Nephron (organoid): ENCODE measurements around the gene ERMP1.

Experiments used
- H3K27ac Mint-ChIP-seq, 3 experiments: 2 replicates each; pipeline ENCODE4 v1.8.0; 2020; ENCODE audit warnings: mixed read lengths in 3 of 3, mild to moderate bottlenecking in 2 of 3, moderate library complexity in 1 of 3
- H3K27me3 Mint-ChIP-seq: 2 replicates; pipeline ENCODE4 v1.8.0; 2021; ENCODE audit warnings: low read depth, mild to moderate bottlenecking, moderate library complexity, mixed read lengths
- H3K36me3 Mint-ChIP-seq: 2 replicates; pipeline ENCODE4 v1.8.0; 2020; ENCODE audit warnings: low read depth, mixed read lengths
- H3K4me1 Mint-ChIP-seq: 2 replicates; pipeline ENCODE4 v1.8.0; 2020; ENCODE audit warnings: mixed read lengths
- H3K4me3 Mint-ChIP-seq, 3 experiments: 2 replicates each; pipeline ENCODE4 v1.8.0; 2020; ENCODE audit warnings: mild to moderate bottlenecking in 3 of 3, mixed read lengths in 3 of 3, moderate library complexity in 2 of 3
- H3K9me3 Mint-ChIP-seq: 2 replicates; pipeline ENCODE4 v1.8.0; 2020; ENCODE audit warnings: mixed read lengths
- CTCF ChIP-seq, 3 experiments: fragments of 200-600 bp; sonication (generic); IDR thresholded peaks; one replicate each; pipeline ENCODE4 v1.5.0; 2021; ENCODE audit warnings: antibody characterized with exemption in 3 of 3; ENCODE audit not compliant: unreplicated experiment in 3 of 3

ERMP1 gene

GRCh38 chr9:5848372-5848882 lies 15.5 kb upstream of the ERMP1 start:
- Mint-ChIP-seq H3K4me1 (peaks cover 30% of the 10 kb centered on the region), H3K27me3 (no peaks in the 10 kb centered on the region), H3K4me3 (no peak overlapping the region), H3K27ac (peak overlapping the region in 2 of 3 experiments; percentile 2 to 69), H3K9me3 (no peaks in the 10 kb centered on the region), H3K36me3 (no peaks in the 10 kb centered on the region)
- TF ChIP-seq CTCF (IDR thresholded peaks at IDR 0.05; ENCODE audit: unreplicated experiment in 3 of 3), result no peak

- H3K4me1 Mint-ChIP-seq, result peaks cover 40% of the 10 kb centered on the region
- no peak for TF ChIP-seq CTCF (IDR thresholded peaks at IDR 0.05; ENCODE audit: unreplicated experiment in 3 of 3)
- H3K27me3 Mint-ChIP-seq, result no peaks in the 10 kb centered on the region
- no peak overlapping the region for H3K4me3 Mint-ChIP-seq
- H3K9me3 Mint-ChIP-seq, result no peaks in the 10 kb centered on the region
- peak overlapping the region; percentile 75 to 100 (median 80) for H3K27ac Mint-ChIP-seq
- H3K36me3 Mint-ChIP-seq, result no peaks in the 10 kb centered on the region
Observed at GRCh38 chr9:5846501-5846921, 13.6 kb upstream of the ERMP1 start.

GRCh38 chr9:5846096-5846495 lies 13.2 kb upstream of the ERMP1 start:
- no peaks in the 10 kb centered on the region for H3K9me3 Mint-ChIP-seq
- H3K4me3 Mint-ChIP-seq, result no peak overlapping the region
- no peak for TF ChIP-seq CTCF (IDR thresholded peaks at IDR 0.05; ENCODE audit: unreplicated experiment in 3 of 3)
- peaks cover 43% of the 10 kb centered on the region for H3K4me1 Mint-ChIP-seq
- peaks cover 3% of the 10 kb centered on the region for H3K36me3 Mint-ChIP-seq
- peak overlapping the region; percentile 75 to 100 (median 80) for H3K27ac Mint-ChIP-seq
- no peaks in the 10 kb centered on the region for H3K27me3 Mint-ChIP-seq

GRCh38 chr9:5845157-5845531 lies 12.2 kb upstream of the ERMP1 start:
- TF ChIP-seq CTCF (IDR thresholded peaks at IDR 0.05; ENCODE audit: unreplicated experiment in 3 of 3), result no peak
- Mint-ChIP-seq H3K36me3 (peaks cover 4% of the 10 kb centered on the region), H3K4me1 (peaks cover 50% of the 10 kb centered on the region), H3K27ac (peak overlapping the region; percentile 98 to 100 (median 99)), H3K27me3 (no peaks in the 10 kb centered on the region), H3K4me3 (no peak overlapping the region), H3K9me3 (no peaks in the 10 kb centered on the region)

GRCh38 chr9:5843794-5844471 lies 11.0 kb upstream of the ERMP1 start:
- H3K36me3 Mint-ChIP-seq, result peaks cover 4% of the 10 kb centered on the region
- H3K9me3 Mint-ChIP-seq, result no peaks in the 10 kb centered on the region
- peak overlapping the region; percentile 98 to 100 (median 99) for H3K27ac Mint-ChIP-seq
- TF ChIP-seq CTCF (IDR thresholded peaks at IDR 0.05; ENCODE audit: unreplicated experiment in 3 of 3), result no peak
- H3K27me3 Mint-ChIP-seq, result no peaks in the 10 kb centered on the region
- H3K4me1 Mint-ChIP-seq, result peaks cover 61% of the 10 kb centered on the region
- H3K4me3 Mint-ChIP-seq, result peak overlapping the region; percentile 45 to 60 (median 48)
